Effector memory CD8-positive, alpha-beta T cell (primary cell): ENCODE data around the gene PTPRT.

Experiments
- ATAC-seq: fragments of 150-1000 bp; cut with Tn5 transposase; replicated peaks from 2 replicates; pipeline ENCODE4 v1.10.0; 2021; ENCODE audit warnings: mild to moderate bottlenecking, moderate library complexity
- DNase-seq, 3 experiments: peaks; one replicate each; pipeline ENCODE4 v3.0.0; 2021
- H3K27ac Mint-ChIP-seq, 2 donors: one replicate each; pipeline ENCODE4 v1.8.0; 2022; ENCODE audit warnings: mild to moderate bottlenecking in 2 of 2, mixed read lengths in 2 of 2, moderate library complexity in 2 of 2
- H3K27me3 Mint-ChIP-seq, 2 donors: one replicate each; pipeline ENCODE4 v1.8.0; 2022; ENCODE audit warnings: mixed read lengths in 2 of 2
- H3K36me3 Mint-ChIP-seq: one replicate; pipeline ENCODE4 v1.8.0; 2022; ENCODE audit warnings: mild to moderate bottlenecking, moderate library complexity, mixed read lengths; ENCODE audit not compliant: insufficient read depth
- H3K4me1 Mint-ChIP-seq, 2 donors: one replicate each; pipeline ENCODE4 v1.8.0; 2022; ENCODE audit warnings: low read depth in 2 of 2, mixed read lengths in 2 of 2
- H3K4me3 Mint-ChIP-seq, 2 donors: one replicate each; pipeline ENCODE4 v1.8.0; 2022; ENCODE audit warnings: mild to moderate bottlenecking in 2 of 2, mixed read lengths in 2 of 2, moderate library complexity in 2 of 2
- H3K9me3 Mint-ChIP-seq, 2 donors: one replicate each; pipeline ENCODE4 v1.8.0; 2022; ENCODE audit warnings: mixed read lengths in 2 of 2

PTPRT gene

GRCh38 chr20:43137160-43137559, 52.5 kb downstream of the PTPRT start:
- DNase-seq (no peak), ATAC-seq (no peak)
- H3K27ac Mint-ChIP-seq: no peak overlapping the region
- peaks cover 11 to 12% of the 10 kb centered on the region in 2 donors for H3K27me3 Mint-ChIP-seq
- H3K9me3 Mint-ChIP-seq: peaks cover 0 to 10% of the 10 kb centered on the region in 2 donors
- H3K4me1 Mint-ChIP-seq: no peaks in the 10 kb centered on the region
- H3K36me3 Mint-ChIP-seq: peaks cover 4% of the 10 kb centered on the region
- H3K4me3 Mint-ChIP-seq: no peak overlapping the region

DNA sequence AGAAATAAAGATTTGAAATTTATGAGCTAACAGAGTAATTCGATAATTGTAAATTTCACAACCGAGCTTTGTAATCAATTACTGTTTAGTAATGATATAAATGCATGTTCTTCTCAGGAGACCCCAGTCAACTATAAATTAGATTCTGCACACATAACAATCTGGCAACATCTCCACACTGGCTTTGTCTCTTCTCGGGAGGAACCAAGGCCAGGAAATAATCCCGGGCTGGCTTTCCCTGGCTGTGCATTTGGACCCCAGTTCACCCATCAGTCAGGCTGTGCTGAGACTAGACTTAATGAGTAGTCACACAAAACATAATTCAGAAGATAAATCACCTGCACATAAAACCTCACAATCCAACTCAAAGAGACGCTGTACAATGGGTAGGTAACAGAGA, 65.5 kb downstream of the PTPRT start:
- no peaks in the 10 kb centered on the region for H3K4me1 Mint-ChIP-seq
- H3K9me3 Mint-ChIP-seq: peaks cover 0 to 5% of the 10 kb centered on the region in 2 donors
- no peak overlapping the region for H3K4me3 Mint-ChIP-seq
- DNase-seq (no peak), ATAC-seq (no peak)
- H3K27me3 Mint-ChIP-seq: no peaks in the 10 kb centered on the region
- no peaks in the 10 kb centered on the region for H3K36me3 Mint-ChIP-seq
- no peak overlapping the region for H3K27ac Mint-ChIP-seq

DNA sequence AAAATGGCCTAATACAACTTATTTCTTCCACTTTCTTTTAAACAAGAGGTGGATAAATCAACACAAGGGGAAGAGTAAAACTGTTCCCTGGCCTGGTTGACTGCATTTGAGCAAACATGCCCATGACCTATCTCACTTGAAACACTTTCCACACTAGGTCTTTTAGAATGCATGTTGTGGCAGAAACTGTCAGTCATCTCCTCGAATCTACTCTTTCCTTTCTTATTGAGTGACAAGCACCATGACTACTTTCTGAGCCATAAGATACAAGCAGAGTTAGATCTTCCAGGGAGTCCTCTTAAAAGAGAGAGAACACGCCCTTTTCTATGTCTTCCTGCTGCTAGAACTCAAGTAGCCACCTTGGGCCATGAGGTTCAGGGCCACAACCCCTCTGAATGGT, 66.5 kb downstream of the PTPRT start:
- H3K4me1 Mint-ChIP-seq: no peaks in the 10 kb centered on the region
- ATAC-seq (no peak), DNase-seq (no peak)
- H3K27ac Mint-ChIP-seq: no peak overlapping the region
- no peak overlapping the region for H3K4me3 Mint-ChIP-seq
- H3K36me3 Mint-ChIP-seq: no peaks in the 10 kb centered on the region
- peaks cover 0 to 5% of the 10 kb centered on the region in 2 donors for H3K9me3 Mint-ChIP-seq
- H3K27me3 Mint-ChIP-seq: no peaks in the 10 kb centered on the region

DNA sequence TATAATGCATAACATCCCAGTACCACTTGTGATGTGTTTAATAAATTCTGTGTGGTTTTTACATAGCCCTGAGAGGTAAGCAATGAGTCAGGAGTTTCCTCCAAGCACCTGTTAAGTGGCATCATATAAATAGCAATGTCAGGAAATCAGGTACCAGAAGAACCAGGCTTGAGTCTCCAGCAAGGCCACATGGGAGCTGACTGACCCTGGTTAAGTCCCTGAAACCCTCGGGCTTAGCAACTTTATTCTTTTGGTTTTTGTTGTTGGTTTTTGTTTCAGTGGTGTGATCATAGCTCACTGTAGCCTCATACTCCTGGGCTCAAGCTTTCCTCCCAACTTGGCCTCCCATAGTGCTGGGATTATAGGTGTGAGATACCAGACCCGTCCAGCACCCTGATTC, 70.0 kb downstream of the PTPRT start:
- Mint-ChIP-seq H3K27me3 (no peaks in the 10 kb centered on the region), H3K36me3 (no peaks in the 10 kb centered on the region), H3K27ac (no peak overlapping the region), H3K4me3 (no peak overlapping the region), H3K9me3 (peaks cover 0 to 3% of the 10 kb centered on the region in 2 donors), H3K4me1 (no peaks in the 10 kb centered on the region)
- ATAC-seq (no peak), DNase-seq (no peak)

GRCh38 chr20:43102394-43102793, 87.3 kb downstream of the PTPRT start:
- peaks cover 0 to 16% of the 10 kb centered on the region in 2 donors for H3K27me3 Mint-ChIP-seq
- H3K4me3 Mint-ChIP-seq: no peak overlapping the region
- peaks cover 0 to 9% of the 10 kb centered on the region in 2 donors for H3K9me3 Mint-ChIP-seq
- no peaks in the 10 kb centered on the region for H3K4me1 Mint-ChIP-seq
- no peaks in the 10 kb centered on the region for H3K36me3 Mint-ChIP-seq
- DNase-seq: no peak
- no peak for ATAC-seq
- H3K27ac Mint-ChIP-seq: no peak overlapping the region

GRCh38 chr20:43096931-43097260, 92.8 kb downstream of the PTPRT start:
- no peak for DNase-seq
- no peak overlapping the region for H3K27ac Mint-ChIP-seq
- H3K4me1 Mint-ChIP-seq: no peaks in the 10 kb centered on the region
- H3K4me3 Mint-ChIP-seq: no peak overlapping the region
- no peaks in the 10 kb centered on the region for H3K36me3 Mint-ChIP-seq
- no peak for ATAC-seq
- peaks cover 0 to 11% of the 10 kb centered on the region in 2 donors for H3K27me3 Mint-ChIP-seq
- peaks cover 8 to 17% of the 10 kb centered on the region in 2 donors for H3K9me3 Mint-ChIP-seq

- H3K9me3 Mint-ChIP-seq: peaks cover 7 to 17% of the 10 kb centered on the region in 2 donors
- H3K4me3 Mint-ChIP-seq: no peak overlapping the region
- no peaks in the 10 kb centered on the region for H3K36me3 Mint-ChIP-seq
- DNase-seq (no peak), ATAC-seq (no peak)
- H3K27me3 Mint-ChIP-seq: peaks cover 0 to 11% of the 10 kb centered on the region in 2 donors
- no peaks in the 10 kb centered on the region for H3K4me1 Mint-ChIP-seq
- no peak overlapping the region for H3K27ac Mint-ChIP-seq
Observed at GRCh38 chr20:43096126-43096930, 93.4 kb downstream of the PTPRT start.

- H3K36me3 Mint-ChIP-seq: no peaks in the 10 kb centered on the region
- DNase-seq: no peak
- H3K9me3 Mint-ChIP-seq: peaks cover 7 to 17% of the 10 kb centered on the region in 2 donors
- H3K27me3 Mint-ChIP-seq: peaks cover 0 to 11% of the 10 kb centered on the region in 2 donors
- no peak overlapping the region for H3K27ac Mint-ChIP-seq
- no peak overlapping the region for H3K4me3 Mint-ChIP-seq
- no peak for ATAC-seq
- H3K4me1 Mint-ChIP-seq: no peaks in the 10 kb centered on the region
Observed at GRCh38 chr20:43095034-43095433, 94.7 kb downstream of the PTPRT start.

DNA sequence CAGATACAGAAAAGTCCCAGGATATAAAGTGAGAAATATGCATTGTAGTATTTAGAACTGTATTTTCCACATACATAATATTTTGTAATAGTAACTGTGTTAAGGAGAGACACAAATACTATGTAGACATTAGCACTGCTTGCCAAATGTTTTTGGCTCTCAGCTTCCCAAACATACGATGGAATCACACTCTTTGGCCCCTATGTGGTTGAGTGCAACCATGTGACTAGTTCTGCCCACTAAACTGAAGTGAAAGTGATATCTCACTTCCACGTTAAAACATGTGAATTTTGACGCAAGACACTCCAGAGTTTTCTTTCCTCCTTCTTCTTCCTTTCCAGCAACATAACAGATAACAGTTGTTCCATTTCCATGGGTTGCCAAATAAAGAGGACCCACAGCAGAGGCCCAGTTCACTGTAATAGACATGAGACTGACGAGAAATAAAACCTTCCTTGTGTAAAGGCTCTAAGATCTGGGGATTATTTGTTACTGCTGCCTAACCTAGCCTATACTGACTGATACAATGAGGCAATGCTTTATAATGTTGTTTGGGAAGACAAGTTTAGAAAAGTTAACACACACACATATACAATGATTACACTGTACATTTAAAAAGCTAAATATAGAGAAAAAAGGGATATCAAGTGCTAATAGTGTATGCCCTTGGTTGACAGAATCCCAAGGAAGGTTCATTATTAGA, 97.2 kb downstream of the PTPRT start:
- DNase-seq (no peak), ATAC-seq (no peak)
- Mint-ChIP-seq H3K36me3 (no peaks in the 10 kb centered on the region), H3K9me3 (peaks cover 4 to 17% of the 10 kb centered on the region in 2 donors), H3K27me3 (no peaks in the 10 kb centered on the region), H3K4me1 (no peaks in the 10 kb centered on the region), H3K27ac (no peak overlapping the region), H3K4me3 (no peak overlapping the region)

DNA sequence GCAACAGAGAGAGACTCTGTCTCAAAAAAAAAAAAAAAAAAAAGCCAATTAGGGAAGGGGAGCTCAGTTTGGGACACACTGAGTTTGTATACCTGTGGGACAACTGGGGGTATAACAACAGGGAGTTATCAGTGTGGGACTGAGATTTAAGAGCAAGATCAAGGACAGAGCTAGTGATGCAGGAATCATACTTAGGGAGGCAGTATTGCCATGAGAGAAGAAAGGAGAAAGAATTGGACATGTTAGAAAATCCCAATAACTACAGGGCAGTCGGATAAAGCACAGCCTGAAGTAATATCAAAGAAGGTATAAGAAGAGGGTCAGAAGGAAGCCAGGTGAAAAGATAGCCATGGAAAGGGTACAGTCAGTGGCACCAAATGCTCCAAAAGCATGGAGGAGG, 121.2 kb downstream of the PTPRT start:
- DNase-seq (no peak), ATAC-seq (no peak)
- Mint-ChIP-seq H3K9me3 (peaks cover 2 to 15% of the 10 kb centered on the region in 2 donors), H3K4me1 (no peaks in the 10 kb centered on the region), H3K27ac (no peak overlapping the region), H3K4me3 (no peak overlapping the region), H3K27me3 (no peaks in the 10 kb centered on the region), H3K36me3 (no peaks in the 10 kb centered on the region)

GRCh38 chr20:43066125-43066524, 123.6 kb downstream of the PTPRT start:
- Mint-ChIP-seq H3K4me3 (no peak overlapping the region), H3K9me3 (peaks cover 6 to 15% of the 10 kb centered on the region in 2 donors), H3K27me3 (no peaks in the 10 kb centered on the region), H3K4me1 (no peaks in the 10 kb centered on the region), H3K27ac (no peak overlapping the region), H3K36me3 (no peaks in the 10 kb centered on the region)
- DNase-seq (no peak), ATAC-seq (no peak)

GRCh38 chr20:43065299-43065698, 124.4 kb downstream of the PTPRT start:
- Mint-ChIP-seq H3K36me3 (no peaks in the 10 kb centered on the region), H3K9me3 (peaks cover 6 to 15% of the 10 kb centered on the region in 2 donors), H3K27me3 (no peaks in the 10 kb centered on the region), H3K4me1 (no peaks in the 10 kb centered on the region), H3K4me3 (no peak overlapping the region), H3K27ac (no peak overlapping the region)
- no peak for DNase-seq
- ATAC-seq: no peak

DNA sequence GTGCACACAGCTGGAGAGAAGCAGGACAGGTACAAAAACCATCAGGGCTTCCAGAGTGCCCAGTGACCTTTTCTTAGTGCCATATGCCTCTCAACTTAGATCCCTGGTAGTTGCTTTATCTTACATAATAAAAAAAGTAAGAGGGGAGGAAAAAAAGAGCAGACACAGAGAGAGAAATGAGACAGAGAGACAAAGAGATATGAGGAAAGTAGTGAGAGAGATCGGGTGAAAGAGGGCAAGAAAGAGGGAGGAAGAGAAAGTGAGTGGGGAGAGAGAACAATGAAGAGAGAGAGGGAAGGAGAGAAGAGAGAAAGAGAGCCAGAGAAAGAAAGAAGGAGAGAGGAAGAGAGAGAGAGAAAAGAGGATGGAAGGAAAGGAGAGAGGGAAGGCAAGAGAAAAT, 131.6 kb downstream of the PTPRT start:
- Mint-ChIP-seq H3K27ac (no peak overlapping the region), H3K9me3 (peaks cover 6 to 7% of the 10 kb centered on the region in 2 donors), H3K4me3 (no peak overlapping the region), H3K27me3 (no peaks in the 10 kb centered on the region), H3K36me3 (no peaks in the 10 kb centered on the region), H3K4me1 (no peaks in the 10 kb centered on the region)
- DNase-seq (no peak), ATAC-seq (no peak)

GRCh38 chr20:43057317-43057716, 132.4 kb downstream of the PTPRT start:
- no peak for DNase-seq
- H3K27me3 Mint-ChIP-seq: no peaks in the 10 kb centered on the region
- no peak overlapping the region for H3K27ac Mint-ChIP-seq
- no peaks in the 10 kb centered on the region for H3K36me3 Mint-ChIP-seq
- no peaks in the 10 kb centered on the region for H3K4me1 Mint-ChIP-seq
- ATAC-seq: no peak
- H3K4me3 Mint-ChIP-seq: no peak overlapping the region
- H3K9me3 Mint-ChIP-seq: peaks cover 6 to 14% of the 10 kb centered on the region in 2 donors
